Measurements from ENCODE around the gene TCEA2. TPM values are rescaled to one million over a fixed set of nuclear protein-coding genes. Genes with fewer than 3 reads are reported as not detected.

The TCEA2 gene
- total and polyA plus RNA-seq, 8 donors: 11.6 to 52.9 (median 14.1) TPM

DNA sequence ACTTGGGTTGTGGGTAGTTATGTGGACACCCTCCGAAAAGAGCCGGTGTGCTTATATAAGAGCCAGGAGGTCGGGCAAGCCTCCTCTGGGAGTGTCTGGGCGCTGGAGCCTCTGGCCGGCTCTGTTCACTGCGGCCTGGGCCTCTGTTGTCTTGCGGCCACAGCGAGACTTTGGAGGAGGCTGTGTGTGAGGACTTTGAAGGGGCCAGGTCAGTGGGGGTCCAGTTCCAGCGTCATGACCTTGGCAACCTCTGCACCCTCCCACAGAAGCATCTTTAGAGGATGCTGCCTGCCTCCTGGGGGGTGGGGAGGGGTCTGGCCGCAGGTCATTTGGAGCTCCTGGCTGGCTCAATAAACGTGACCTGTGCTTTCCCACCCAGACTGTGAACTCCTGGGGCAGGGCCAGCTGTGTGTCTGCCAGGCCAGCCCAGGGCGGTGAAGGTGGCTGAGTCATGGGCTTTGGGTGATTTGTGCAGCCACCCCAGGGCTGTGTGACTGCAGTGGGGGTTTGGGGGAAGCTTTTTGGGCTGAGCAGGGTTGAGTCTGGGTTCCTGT is 1.2 kb downstream of the TCEA2 start:
- H3K9me3 ChIP-seq: no peaks in the 10 kb centered on the region
- H3K4me1 ChIP-seq: peaks cover 0 to 5% (median 4%) of the 10 kb centered on the region in 3 donors
- WGBS, 2 donors: 38 to 52% methylated on average over 12 of the region's 12 CpGs
- intact Hi-C loops (cut with DNase I): no loop called here
- no peaks in the 10 kb centered on the region for H3K36me3 ChIP-seq
- FAIRE-seq (no peak), ATAC-seq (peak in 1 of 4 donors; percentile 7), DNase-seq (peak in 1 of 6 donors; percentile 73)
- H3K27me3 ChIP-seq: no peaks in the 10 kb centered on the region
- peak overlapping the region in 2 of 4 donors; percentile 79 to 92 for H3K4me3 ChIP-seq
- H3K27ac ChIP-seq: no peak overlapping the region
- TF ChIP-seq, protein P1, sequence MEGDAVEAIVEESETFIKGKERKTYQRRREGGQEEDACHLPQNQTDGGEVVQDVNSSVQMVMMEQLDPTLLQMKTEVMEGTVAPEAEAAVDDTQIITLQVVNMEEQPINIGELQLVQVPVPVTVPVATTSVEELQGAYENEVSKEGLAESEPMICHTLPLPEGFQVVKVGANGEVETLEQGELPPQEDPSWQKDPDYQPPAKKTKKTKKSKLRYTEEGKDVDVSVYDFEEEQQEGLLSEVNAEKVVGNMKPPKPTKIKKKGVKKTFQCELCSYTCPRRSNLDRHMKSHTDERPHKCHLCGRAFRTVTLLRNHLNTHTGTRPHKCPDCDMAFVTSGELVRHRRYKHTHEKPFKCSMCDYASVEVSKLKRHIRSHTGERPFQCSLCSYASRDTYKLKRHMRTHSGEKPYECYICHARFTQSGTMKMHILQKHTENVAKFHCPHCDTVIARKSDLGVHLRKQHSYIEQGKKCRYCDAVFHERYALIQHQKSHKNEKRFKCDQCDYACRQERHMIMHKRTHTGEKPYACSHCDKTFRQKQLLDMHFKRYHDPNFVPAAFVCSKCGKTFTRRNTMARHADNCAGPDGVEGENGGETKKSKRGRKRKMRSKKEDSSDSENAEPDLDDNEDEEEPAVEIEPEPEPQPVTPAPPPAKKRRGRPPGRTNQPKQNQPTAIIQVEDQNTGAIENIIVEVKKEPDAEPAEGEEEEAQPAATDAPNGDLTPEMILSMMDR (IDR thresholded peaks at IDR 0.05): no peak

DNA sequence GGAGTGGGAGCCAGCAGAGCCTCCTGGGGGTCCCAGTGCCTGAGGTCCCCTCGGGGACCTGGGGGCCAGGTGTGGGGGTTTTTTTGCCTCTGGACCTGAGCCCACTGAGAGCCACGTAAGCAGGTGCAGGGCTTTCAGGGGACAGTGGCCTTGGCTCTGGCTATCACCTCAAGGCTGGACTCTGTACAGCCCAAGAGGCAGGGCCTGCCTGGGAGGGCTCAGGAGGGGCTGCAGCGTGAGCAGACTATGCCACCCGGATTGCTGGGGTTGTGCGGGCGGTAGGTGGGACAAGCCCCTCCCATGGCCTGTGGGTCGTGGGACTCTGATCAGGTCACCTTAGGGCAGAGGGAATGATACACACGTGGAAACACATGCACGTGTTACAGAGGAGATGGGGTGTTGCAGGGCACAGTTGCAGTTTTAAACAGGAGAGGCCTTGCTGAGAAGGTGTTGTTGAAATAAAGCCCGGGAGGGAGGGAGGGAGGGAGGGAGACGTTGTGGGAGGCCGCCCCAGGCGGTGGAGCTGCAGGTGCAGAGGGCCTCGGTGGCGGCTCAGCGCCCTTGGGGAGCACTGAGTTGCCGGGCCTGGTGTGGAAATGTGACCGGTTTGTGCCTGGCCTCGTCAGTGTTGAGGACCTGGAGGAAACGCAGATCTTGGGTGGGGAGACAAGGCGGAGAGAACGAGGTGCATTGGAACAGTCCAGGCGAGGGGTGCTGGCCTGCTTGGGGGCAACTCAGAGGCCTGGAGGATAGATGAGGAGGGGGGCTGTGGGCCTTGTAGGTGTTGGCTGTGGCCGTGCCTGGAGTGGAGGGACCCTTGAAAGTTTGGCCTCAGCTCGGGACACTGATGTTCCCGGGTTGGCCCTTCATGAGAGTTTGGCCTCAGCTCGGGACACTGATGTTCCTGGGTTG is 2.3 kb downstream of the TCEA2 start:
- H3K4me3 ChIP-seq: no peak overlapping the region
- intact Hi-C loops (cut with DNase I): no loop called here
- WGBS, 2 donors: 55 to 61% methylated on average over 25 to 27 of the region's 27 CpGs
- TF ChIP-seq, protein P1 (IDR thresholded peaks at IDR 0.05): no peak
- no peak overlapping the region for H3K27ac ChIP-seq
- FAIRE-seq: no peak
- H3K4me1 ChIP-seq: peaks cover 0 to 5% (median 4%) of the 10 kb centered on the region in 3 donors
- no peaks in the 10 kb centered on the region for H3K27me3 ChIP-seq
- no peaks in the 10 kb centered on the region for H3K36me3 ChIP-seq
- no peaks in the 10 kb centered on the region for H3K9me3 ChIP-seq
- ATAC-seq: no peak
- no peak for DNase-seq

DNA sequence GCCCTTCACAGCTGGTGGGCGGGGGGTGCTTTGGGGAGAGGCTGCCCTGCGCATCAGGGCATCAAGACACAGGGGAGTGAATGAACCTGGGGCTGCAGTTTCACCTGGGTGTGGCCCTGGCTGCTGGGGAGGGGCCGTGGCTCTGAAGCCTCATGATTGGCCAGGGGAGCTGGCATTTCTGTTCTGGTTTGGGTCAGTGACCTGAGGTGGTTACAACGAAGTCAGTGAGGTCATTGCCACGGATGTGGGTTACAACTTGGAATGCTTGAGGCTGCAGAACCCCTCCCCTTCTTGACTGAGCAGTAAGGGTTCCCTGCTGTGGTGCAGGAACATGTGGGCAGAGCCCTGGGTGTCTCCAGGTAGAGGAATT is 3.0 kb downstream of the TCEA2 start:
- intact Hi-C loops (cut with DNase I): no loop called here
- H3K36me3 ChIP-seq: no peaks in the 10 kb centered on the region
- peaks cover 0 to 5% (median 4%) of the 10 kb centered on the region in 3 donors for H3K4me1 ChIP-seq
- WGBS, 2 donors: 52 to 55% methylated on average over 5 of the region's 5 CpGs
- no peak for DNase-seq
- TF ChIP-seq, protein P1 (IDR thresholded peaks at IDR 0.05): no peak
- no peak for FAIRE-seq
- H3K9me3 ChIP-seq: no peaks in the 10 kb centered on the region
- no peak for ATAC-seq
- H3K27ac ChIP-seq: no peak overlapping the region
- no peaks in the 10 kb centered on the region for H3K27me3 ChIP-seq
- H3K4me3 ChIP-seq: no peak overlapping the region

DNA sequence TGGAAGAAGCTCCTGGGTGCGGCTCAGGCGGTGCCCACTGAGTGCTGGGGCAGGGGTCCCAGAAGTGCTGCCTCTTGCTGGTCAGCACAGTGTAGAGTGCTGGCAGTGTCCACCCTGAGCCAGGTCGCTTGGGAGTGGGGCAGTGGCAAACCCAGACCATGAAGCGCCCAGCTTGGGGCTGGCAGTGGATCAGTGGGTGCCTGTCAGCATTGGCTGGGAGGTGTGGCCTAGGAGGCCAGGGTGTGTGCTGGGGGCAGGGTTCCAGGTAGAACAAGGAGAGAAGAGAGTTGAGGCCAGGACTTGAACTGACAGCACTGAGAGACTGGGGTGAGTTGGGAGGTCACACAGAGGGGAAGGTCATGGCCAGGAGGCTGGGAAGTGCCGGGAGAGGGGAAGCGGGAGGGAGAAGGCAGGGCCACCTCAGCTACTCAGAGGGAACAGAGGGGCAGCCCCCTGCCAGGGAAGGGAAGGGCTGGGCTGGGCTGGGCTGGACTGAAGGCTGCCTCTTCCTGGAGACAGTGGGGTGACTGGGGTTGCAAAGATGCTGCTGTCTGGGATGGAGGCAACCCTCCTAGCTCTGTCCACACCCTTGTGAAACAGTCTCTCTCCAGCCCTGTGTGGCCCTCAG is 4.1 kb downstream of the TCEA2 start:
- Histone ChIP-seq H3K27me3 (no peaks in the 10 kb centered on the region), H3K4me3 (no peak overlapping the region), H3K27ac (no peak overlapping the region), H3K9me3 (no peaks in the 10 kb centered on the region), H3K36me3 (no peaks in the 10 kb centered on the region), H3K4me1 (peaks cover 0 to 5% (median 4%) of the 10 kb centered on the region in 3 donors)
- ATAC-seq (no peak), DNase-seq (no peak), FAIRE-seq (no peak)
- intact Hi-C loops (cut with DNase I): no loop called here
- 82 to 94% methylated on average over 6 of the region's 6 CpGs for WGBS, 2 donors
- TF ChIP-seq, protein P1 (IDR thresholded peaks at IDR 0.05): no peak
